Stimulated activated CD4-positive, alpha-beta T cell treated with anti-CD3 and anti-CD28 coated beads, Interleukin-4, amount 100 ng/mL, for 1 hour (primary cell): ENCODE data around the gene TUBGCP3.

Experiments used
- DNase-seq: peaks from one replicate; pipeline ENCODE4 v3.0.0-alpha.2; 2020

Gene TUBGCP3

DNA sequence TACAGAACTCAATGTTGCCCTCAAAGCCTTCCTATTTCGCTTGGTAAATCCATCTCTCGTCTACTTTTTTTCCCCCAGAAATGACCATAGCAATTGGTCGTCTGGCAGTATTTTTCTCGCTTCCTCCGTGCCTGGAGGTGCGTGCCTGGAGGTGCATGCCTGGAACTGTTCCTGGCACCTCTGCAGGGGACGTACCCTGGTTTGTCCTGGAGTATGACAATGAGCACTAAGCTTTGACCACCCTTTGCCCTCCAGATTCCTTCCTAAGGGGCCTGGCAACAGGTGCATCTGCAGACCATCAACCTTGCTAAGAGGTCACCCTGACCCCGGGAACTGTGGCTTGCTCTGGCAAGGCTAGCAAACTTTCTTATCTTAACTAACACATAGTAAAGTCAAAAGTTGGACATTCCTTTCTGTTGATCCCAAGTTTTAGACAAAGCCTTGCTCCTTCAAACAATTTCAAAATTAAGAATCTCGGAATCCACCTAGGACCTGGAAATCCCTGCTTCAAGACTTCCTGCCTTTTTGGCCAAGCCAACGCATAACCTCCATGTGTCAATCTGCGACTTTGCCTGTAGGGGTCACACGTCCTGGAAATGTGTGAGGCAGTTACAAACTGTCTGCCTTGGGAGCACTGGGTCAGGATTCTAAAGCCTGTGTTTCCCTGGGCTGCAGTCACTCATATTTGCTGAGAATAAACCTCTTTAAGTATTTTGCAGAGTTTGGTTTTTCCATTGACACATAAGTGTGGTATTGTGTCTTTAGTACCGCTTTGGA, 28.8 kb upstream of the TUBGCP3 start:
- DNase-seq, result no peak

DNA sequence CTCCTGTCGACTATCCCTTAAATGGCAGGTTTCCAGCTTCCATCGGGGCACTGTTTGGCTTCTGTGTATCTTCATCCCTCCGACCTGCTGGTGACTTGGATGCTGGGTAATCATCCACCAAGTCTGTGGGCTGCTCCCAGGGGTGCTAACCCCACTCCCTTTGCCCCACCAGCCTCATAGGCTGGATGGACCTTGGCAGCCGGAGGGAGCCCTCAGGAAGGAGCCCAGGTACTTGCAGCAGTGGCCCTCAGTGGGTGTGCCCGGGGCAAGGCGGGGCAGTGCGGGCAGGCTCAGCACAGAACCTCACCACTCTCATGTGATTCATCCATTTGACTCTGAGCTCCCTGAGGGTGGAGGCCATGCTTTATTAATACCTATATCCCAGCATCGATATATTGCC, 27.4 kb upstream of the TUBGCP3 start:
- no peak for DNase-seq

DNA sequence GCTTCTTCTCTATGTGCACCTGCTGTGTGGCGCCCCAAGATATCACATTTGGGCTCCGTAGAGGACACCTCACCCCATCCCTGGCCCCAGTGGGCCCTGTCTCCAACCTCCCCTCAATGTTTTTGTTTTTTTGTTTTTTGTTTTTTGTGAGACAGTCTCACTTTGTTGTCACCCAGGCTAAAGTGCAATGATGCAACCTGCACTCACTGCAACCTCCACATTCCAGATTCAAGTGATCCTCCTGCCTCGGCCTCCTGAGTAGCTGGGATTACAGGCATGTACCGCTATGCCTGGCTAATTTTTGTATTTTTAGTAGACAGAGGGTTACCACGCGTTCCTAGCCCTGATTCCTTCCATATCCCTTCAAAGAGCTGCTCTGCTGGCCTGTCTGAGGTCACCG, 26.9 kb upstream of the TUBGCP3 start:
- no peak for DNase-seq

- DNase-seq, result no peak
Measured at GRCh38 chr13:112608212-112608611, 20.3 kb upstream of the TUBGCP3 start.

- peak; percentile 91 for DNase-seq
Measured at GRCh38 chr13:112606109-112607001, 18.4 kb upstream of the TUBGCP3 start.

- DNase-seq, result no peak
Measured at GRCh38 chr13:112605531-112605990, 17.6 kb upstream of the TUBGCP3 start.

- DNase-seq, result no peak
Measured at GRCh38 chr13:112603641-112604225, 15.8 kb upstream of the TUBGCP3 start.

- DNase-seq, result no peak
Measured at GRCh38 chr13:112602189-112602588, 14.2 kb upstream of the TUBGCP3 start.

- no peak for DNase-seq
Measured at GRCh38 chr13:112601371-112601770, 13.4 kb upstream of the TUBGCP3 start.

GRCh38 chr13:112596235-112596634, 8.3 kb upstream of the TUBGCP3 start:
- no peak for DNase-seq

DNA sequence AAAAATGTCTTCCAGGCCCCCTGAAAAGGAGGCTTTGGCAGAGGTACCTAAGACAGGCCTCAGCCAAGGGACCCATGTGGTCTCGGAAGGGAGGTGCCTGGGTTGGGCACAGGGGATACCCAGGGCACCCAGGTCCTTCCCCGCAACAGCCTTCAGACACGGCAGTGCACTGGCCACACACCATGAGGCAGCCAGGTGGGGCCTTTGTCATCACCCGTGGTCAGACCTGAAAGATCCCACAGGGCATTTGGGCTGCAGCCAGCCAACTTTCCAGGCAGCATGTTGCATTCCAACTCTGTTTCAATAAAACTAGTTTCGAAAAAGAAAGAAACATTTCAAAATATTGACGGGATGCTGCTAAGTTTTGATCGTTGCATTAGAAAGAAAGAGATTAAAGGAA, 4.7 kb upstream of the TUBGCP3 start:
- DNase-seq, result no peak

DNA sequence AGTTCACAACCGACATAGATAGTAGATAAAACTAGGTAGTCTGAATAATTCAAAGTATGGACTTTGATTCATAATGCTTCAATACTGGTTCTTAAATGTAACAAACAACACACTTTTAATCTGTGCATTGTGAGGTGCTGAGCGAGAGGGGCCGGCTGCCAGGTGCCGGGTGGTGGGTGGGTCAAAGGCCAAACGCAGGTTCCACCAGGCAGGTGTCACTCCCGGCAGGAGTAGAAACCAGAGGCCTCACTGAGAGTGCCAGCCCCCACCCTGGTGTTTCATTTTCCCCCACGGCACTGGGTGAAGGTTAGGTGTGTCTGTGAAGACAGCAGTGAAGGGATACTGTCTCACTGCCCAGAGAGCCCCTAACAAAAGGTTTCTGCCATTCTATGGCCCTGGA, 4.2 kb upstream of the TUBGCP3 start:
- DNase-seq, result no peak

DNA sequence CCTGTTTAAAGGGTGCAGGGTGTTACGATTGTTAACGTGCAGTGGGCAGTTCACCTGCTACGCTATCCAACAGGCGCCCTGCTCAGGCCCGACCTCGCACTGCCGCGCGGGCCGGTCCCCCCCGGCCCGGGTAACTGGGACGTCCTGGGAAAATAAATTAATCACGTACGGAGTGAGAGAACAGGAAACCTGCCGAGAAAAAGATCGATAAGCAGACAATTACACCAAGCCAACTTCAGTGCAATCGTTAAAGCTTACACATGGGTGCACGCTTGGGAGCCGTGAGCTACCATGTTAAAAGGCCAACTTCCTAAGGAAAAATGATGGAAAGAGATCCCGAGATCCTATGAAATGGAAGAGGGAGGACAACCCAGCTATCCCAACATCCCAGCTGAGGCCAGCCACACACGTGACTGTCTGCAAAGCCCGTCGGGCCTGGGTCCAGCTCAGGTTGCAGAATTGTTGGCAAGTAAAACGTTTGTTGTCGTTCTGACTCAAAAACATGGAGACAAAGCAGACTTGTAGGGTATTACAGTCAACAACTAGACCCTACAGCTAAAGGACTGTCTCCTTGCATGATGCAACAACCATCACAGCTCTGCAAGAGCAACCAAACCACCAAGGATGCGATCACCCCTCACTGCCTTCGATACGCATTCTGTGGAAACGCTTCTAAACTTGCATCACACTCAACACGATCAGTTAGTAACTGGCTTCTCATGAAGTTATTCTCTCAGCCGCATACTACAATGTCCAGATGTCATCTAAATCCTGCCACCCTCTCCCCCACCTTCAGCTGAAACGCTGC, 741 bp upstream of the TUBGCP3 start:
- no peak for DNase-seq

- DNase-seq, result peak; percentile 74
Measured at GRCh38 chr13:112587212-112587763, 665 bp downstream of the TUBGCP3 start.

- no peak for DNase-seq
Measured at GRCh38 chr13:112586334-112586960, 1.5 kb downstream of the TUBGCP3 start.

DNA sequence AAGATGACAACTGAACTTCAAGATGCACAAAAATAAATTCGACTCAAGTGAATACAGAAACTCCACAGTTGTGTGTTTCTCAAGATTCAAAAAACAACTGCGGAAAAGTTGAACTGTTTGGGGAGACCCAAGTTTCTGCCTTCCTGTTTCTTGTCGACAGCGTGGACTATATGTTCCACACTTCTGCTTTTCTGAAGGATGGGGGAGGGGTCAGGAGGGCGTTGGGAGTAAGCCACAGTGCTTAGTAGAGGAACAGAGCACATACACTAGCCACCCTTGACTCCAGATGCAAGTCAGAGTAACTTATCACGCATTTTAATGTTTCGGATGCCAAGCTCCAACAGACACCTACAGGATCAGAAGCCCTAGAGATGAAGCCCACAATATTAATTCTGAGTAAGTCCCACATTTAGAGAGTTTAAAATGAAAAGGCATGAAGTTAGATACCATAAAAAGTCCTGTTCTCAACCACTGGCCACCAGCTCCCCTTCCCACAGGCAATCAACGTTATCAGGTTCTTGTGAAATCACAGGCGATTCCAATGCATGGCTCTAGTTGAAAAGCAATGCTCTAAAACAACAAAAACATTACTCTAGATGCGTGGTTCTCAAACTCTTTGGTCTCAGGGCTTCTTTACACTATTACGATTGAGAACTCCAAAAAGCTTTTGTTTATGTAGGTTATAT, 4.2 kb downstream of the TUBGCP3 start:
- no peak for DNase-seq

DNA sequence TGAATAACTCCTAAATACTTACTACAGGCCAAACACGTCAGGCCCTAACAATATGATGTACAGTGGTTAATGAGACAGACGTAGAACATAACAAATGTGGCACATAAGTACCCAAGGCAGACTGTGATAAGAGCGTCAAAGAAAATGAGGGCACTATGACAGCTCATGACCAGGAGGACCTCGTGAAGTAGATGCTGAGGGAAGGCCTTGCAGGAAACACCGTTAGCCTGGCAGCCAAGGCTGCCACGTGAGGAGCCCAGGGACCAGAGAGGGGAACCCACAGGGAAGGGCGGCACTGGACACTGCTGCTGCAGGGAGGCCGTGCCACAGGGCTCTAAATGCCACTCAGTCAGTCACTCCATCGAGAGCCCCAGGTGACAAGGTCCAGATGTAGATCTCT, 5.7 kb downstream of the TUBGCP3 start:
- DNase-seq, result no peak

- no peak for DNase-seq
Measured at GRCh38 chr13:112580912-112581311, 7.0 kb downstream of the TUBGCP3 start.

DNA sequence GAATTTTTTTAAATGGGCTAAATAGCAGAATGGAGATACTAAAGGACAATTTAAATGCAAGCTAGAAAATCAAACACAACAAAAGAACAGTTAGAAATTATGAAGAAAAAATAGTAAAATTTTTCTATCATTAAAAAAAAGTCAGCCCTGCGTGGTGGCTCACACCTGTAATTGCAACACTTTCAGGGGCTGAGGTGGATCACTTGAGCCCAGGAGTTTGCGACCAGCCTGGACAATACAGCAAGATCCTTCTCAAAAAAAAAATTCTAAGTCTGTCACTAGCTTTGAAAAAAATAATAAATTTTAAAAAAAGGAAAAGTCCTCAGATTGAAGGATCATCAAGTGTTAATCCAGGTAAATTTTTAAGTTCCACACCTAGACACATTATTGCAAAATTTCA, 7.7 kb downstream of the TUBGCP3 start:
- DNase-seq, result no peak

DNA sequence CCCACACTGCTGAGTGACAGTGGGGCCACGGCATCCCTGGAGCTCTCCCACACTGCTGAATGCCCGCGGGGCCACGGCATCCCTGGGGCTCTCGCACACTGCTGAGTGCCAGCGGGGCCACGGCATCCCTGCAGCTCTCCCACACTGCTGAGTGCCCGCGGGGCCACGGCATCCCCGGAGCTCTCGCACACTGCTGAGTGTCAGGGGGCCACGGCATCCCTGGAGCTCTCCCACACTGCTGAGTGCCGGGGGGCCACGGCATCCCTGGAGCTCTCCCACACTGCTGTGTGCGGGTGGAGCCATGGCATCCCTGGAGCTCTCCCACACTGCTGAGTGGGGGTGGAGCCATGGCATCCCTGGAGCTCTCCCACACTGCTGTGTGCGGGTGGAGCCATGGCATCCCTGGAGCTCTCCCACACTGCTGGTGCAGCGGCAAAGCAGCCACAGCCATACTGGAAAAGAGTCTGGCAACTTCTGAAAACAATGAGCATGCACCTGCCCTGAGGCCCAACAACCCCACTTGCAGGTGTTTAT, 8.6 kb downstream of the TUBGCP3 start:
- DNase-seq, result no peak

GRCh38 chr13:112576768-112577167, 11.2 kb downstream of the TUBGCP3 start:
- no peak for DNase-seq
